GM18511 (cell line): ENCODE measurements around the gene DOK6.

Source experiments
- ATAC-seq: cut with Tn5 transposase; IDR thresholded peaks from one replicate; pipeline ENCODE4 v1.9.1; 2021; ENCODE audit warnings: mild to moderate bottlenecking, moderate library complexity; ENCODE audit not compliant: unreplicated experiment

The DOK6 gene

DNA sequence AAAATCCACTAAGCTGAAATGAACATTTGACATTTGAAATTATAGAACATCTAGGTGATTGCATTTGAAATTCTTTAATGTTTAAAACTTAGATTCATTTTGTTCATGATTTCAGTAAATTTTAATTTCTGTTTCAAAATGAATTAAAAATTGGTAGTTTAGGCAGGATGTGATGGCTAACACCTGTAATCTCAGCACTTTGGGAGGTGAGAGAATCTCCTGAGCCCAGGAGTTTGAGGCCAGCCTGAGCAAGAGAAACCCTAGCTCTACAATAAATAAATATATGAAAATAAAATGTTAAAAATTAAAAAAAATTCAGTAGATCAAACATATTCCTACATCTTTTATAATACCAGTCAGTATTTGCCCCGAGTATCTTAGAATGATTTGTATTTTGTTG lies 330.0 kb downstream of the DOK6 start:
- ATAC-seq = no peak

- no peak for ATAC-seq
Observed at GRCh38 chr18:69734536-69734935, 333.8 kb downstream of the DOK6 start.

- no peak for ATAC-seq
Observed at GRCh38 chr18:69736730-69737129, 336.0 kb downstream of the DOK6 start.

DNA sequence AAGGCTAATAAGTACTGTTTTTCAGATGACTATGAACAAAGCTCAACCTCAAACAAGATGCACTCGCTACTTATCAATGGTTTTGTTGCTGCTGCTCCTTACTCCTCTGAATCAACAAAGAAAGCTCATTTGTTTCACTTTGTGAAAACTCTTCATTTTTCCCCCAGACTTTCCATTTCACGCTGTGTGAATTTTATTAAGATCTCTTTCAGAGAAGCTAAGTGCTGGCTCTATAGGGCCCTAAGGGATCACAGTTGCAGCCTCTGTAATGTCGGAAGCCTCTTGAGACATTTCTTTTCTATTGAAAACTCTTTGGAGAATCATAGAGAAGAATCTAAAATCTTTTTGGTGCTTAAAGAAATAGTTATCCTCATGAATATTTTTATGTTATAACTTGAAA lies 337.2 kb downstream of the DOK6 start:
- ATAC-seq = no peak

DNA sequence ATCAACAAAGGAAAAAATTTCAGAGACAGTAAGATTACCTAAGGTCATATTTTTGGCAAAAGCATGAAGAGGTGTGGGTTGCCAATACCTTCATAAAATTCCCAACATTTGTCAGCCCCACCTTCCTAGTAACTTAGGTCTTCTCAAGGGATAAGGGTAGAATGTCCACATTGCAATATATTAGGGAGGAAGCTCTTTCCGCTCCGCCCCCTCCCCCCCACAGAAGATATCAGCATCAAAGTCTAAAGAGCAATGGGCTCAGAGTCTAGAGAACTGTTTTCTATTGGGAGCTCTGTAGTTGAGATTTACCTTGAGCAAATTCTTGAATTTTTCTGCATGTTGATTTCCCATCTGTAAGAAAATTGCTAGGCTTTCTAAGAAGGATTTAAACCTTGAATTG lies 346.7 kb downstream of the DOK6 start:
- no peak for ATAC-seq

DNA sequence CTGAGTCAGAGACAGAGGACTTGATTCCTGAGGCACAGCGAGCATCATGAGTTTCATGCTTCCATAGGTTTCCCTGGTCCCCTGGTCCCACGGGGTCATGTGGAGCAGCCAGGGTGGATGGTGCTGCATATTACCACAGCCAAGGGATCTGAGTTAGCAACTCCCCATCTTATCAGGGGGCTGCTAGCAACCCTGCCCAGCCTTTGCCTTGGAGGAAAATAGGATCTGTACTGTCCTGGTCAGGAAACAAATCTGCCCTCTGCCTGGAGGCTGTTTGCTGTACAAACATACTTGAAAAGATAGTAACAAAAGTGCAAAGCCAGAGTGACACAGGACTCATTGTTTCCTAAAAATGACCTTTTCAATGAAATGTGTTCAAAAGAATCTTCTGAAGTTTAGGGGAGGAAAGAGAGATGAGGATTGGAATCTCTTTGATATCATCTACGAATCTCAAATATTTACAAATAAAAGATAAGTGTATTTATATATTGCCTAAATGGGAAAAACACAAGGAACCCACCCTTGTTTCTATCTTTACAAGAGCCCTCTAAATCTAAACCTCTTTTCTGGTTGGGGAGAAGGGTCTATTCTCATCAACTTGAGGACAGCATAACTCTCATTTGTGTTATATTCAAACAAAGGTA lies 352.2 kb downstream of the DOK6 start:
- ATAC-seq = no peak

GRCh38 chr18:69754108-69754507 lies 353.4 kb downstream of the DOK6 start:
- no peak for ATAC-seq

DNA sequence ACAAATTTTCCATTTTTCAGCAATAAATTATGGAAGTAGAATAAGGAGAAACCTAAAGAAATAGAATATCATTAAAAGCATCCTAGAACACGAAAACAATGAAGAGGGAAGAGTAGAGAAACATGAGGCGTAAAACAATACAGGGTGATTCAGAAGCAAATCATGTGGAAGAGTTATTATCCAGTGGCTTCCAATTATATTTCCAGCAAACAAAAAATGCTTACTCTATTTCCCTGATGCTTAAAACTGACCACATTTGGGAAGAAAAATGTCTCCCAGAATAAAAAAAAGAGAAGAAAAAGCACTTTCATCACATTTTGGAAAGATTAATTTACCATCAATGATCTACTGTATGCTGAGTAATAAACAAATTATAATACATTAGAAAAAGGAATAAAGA lies 354.4 kb downstream of the DOK6 start:
- ATAC-seq = no peak

DNA sequence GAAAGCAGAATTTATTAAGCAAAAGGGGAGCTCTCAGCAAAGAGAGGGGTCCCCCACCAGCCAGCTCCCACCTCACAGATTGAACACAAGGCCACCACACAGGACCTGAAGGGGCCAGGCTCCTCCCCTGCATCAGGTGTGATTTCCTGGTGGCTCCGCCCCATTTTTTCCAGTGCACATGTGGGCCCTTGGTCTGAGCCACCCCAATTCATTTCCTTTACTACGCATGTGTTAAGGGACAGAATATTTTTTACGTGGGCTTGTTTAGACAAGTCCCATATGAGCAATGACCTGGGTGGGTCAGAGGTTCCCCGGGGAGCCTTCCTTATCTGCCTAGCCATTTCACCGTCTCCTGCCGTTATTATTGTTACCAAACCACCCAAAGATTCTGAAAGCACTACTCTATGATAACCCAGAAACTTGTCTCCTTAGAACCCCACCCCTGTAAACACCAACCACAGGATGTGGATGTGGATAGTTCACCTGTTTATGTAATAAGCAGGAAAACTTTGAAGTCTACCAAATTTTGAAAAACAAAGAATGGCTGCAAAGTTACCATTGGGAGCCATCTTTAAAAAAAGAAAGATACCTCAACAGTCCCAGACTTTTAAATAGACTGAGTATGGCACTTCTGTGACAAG lies 355.3 kb downstream of the DOK6 start:
- ATAC-seq = no peak

DNA sequence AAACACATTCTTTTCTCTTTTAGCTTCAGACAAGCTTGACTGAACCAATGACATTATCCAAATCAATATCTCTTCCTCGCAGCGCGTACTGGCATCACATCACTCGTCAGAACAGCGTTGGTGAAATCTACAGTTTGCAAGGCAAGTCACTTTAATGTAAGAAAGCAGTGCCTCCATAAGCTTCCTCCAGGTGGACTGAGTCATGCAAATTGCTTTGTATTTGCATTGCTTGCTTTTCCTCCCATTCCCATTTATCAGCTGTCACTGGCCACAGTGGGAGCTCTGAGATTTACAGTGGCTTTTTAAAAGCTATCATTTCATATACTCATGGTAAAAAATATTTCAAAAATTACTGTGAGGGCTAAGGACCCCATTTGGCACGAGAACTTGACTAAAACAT lies 357.0 kb downstream of the DOK6 start:
- ATAC-seq = no peak

DNA sequence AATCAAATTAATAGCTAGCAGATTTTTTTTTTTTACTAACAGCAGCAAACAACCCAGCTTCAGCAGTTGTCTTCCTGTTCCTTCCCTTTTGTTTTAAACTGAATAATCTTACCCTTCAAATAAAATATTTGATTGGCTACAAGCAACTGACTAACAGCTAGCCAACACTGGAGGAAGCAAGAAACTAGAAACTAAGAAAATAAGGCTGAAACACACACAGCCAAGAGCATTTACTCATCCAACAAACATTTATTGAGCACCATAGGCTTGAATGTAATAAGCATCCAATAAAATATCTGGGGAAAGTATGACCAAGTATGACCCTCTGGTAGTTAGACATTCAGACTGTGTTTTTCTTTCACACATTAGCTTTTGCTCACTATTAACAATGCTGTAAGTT lies 357.8 kb downstream of the DOK6 start:
- ATAC-seq = no peak

GRCh38 chr18:69759046-69759445 lies 358.4 kb downstream of the DOK6 start:
- no peak for ATAC-seq

- ATAC-seq = no peak
Observed at GRCh38 chr18:69763002-69763401, 362.3 kb downstream of the DOK6 start.

GRCh38 chr18:69763821-69764220 lies 363.1 kb downstream of the DOK6 start:
- ATAC-seq = no peak

DNA sequence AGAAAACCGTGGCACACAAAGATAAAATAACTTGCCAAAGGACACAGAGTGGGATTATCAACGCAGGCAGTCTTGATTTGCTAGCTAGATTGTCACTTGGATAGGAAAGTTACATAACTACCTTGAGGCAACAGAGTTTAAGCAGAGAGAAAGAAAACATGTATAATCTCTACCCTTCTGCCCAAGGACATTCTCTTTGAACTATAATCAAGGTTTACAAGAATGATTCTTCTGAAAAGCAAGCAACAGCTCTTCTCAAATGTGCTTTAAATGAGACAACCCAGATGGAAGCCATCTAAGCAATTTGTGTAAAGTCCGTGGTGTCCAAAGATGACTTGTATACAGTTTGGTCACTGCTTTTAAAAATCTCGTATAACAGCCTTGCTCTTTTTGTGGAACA lies 369.6 kb downstream of the DOK6 start:
- no peak for ATAC-seq

DNA sequence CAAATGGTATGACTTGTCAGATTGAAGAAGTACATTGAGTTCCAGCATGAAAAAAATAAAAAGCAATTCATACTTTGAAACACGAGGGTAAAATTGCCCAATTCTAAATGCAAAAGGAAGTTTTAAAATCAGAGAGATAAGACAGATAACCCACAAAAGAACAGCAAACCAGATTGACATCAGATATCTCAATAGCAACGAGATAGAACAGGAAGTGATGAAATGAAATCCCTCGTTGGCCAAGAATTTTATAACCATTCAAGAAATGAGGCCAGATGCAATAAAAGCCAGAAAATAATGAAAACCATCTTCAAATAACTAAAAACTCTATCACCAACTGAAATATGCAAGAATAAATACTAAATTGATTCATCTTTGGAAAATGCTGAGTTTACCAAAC lies 374.1 kb downstream of the DOK6 start:
- no peak for ATAC-seq

DNA sequence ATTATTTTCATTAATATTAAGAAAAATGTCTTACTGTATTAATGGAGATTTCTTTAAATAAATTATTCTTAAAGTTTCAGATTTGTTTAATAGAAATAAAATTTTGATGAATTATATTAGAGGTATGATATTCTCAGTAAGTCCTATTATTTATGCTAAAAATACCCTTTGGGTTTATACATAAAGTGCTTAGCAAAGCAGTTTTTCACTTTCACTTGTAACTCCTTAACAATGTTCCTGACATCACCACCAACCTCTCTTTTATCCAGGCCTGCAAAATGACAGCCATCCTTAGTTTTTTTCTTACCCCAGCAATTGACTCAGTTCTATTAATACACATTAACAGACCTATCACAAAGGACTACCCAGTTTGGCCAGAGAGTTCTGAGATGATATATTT lies 376.6 kb downstream of the DOK6 start:
- ATAC-seq = no peak

DNA sequence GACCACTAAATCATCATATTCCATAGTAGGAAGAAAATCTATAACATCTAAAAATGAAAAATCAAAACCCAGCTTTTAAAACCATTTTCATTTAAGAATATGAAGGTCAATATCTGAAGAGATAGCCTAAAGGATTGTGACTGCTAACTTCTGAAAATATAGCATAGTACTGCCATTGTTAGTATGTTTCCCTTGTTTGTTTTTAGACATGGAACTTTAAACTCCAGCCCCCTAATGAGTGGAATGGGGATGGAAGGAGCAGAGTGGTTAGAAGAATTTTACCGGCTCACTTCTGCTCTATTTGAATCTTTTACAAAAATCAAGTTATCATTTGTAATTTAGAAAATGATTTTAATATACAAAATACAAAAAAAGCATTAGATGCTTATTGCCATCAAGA lies 378.0 kb downstream of the DOK6 start:
- no peak for ATAC-seq

DNA sequence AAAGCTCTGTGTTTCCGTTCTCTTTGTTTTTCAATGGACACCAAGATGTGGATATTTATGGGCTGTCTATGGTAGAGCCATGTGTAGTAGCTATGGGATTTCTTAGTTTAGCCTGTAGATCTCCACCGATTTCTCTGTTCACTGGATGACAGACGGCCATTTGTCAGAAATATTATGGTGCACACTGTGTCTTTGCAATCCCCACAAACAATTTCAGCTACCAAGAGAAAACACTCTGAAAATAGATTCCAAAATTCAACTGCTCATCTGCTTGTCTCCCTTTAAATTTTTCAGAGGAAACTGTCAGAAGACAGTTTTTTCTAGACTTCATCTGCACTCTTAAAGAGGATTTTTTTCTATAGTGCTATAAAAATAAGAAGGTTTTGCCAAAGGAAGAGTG lies 380.2 kb downstream of the DOK6 start:
- no peak for ATAC-seq

DNA sequence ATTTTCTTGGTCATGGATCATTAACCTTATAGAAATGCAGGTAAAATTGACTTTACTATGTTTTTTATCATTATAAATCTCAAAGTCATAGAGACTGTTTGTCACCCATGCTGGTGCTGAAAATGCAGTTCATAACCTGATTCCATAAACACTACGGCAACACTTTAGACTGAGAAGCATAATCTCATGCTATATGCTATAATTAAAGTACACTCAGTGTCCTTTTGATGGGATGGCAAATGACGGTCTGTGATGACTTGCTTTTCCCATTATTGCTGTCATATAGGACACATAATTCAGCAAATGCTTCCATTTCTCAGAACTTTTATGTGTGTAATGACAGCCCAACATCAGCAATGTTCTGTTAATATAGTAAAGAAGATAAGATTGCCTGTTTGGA lies 384.1 kb downstream of the DOK6 start:
- no peak for ATAC-seq

DNA sequence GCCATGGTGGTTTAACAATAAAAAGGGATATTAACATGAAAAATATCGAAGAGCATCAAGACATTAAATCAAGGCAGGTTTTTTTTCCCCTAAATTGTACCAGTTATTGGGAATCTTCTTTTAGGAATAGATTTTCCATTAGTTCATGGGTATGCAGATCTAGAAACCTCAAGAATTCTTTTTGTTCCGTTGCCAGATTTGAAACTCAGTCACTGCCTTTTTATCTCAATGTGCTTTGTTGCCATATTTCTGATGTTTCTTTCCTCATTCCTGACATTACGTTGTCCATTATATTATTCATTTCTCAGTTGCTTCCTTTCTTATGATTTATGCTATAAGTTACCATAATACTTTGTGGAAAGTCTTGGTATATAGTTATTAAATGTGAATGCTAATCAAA lies 384.8 kb downstream of the DOK6 start:
- ATAC-seq = no peak

DNA sequence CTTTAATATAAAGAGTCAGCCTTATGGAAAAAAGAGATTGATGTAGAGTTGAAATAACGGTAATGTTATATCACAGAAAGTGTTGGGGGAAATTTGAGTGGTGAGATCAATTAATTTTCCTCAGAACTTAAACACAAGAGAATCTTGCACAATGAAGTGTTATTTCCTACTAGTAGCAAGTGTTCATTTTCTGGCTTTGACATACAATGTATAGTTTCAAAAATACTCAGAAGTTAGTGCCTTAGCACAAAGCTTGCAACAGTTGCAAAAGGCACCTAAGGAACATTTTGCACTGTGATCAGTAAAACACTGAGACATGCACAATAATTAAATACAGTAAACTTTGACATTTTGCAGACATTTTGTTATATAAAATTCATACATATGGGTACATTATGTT lies 385.7 kb downstream of the DOK6 start:
- ATAC-seq = no peak
